Adipocyte (in vitro differentiated cells): Measurements from ENCODE around the gene LTBR.

Source experiments
- DNase-seq: peaks from one replicate; pipeline ENCODE4 v3.0.0-alpha.2; 2015; ENCODE audit warnings: low read depth
- H3K27me3 ChIP-seq: replicated peaks from 2 replicates; pipeline ENCODE4 v1.7.0; 2013; ENCODE audit warnings: mild to moderate bottlenecking, low read length, moderate library complexity; ENCODE audit not compliant: control insufficient read depth, insufficient read depth
- H3K36me3 ChIP-seq: 2 replicates; pipeline ENCODE4 v1.7.0; 2013; ENCODE audit warnings: low read length, mild to moderate bottlenecking, moderate library complexity; ENCODE audit not compliant: control insufficient read depth, insufficient read depth, severe bottlenecking
- H3K4me1 ChIP-seq: 2 replicates; pipeline ENCODE4 v1.7.0; 2013; ENCODE audit warnings: mild to moderate bottlenecking, low read length, moderate library complexity; ENCODE audit not compliant: control insufficient read depth, insufficient read depth
- H3K4me3 ChIP-seq: 2 replicates; pipeline ENCODE4 v1.7.0; 2013; ENCODE audit warnings: mild to moderate bottlenecking, low read length, moderate library complexity
- H3K9ac ChIP-seq: 2 replicates; pipeline ENCODE4 v1.7.0; 2013; ENCODE audit warnings: mild to moderate bottlenecking, low read length, moderate library complexity
- H3K9me3 ChIP-seq: 2 replicates; pipeline ENCODE4 v1.7.0; 2013; ENCODE audit warnings: mild to moderate bottlenecking, low read length, moderate library complexity; ENCODE audit not compliant: control insufficient read depth

The LTBR gene

GRCh38 chr12:6392504-6392903 lies 8.5 kb downstream of the LTBR start:
- no peak for DNase-seq
- H3K4me3 ChIP-seq = no peak overlapping the region
- H3K9me3 ChIP-seq = no peaks in the 10 kb centered on the region
- no peaks in the 10 kb centered on the region for H3K27me3 ChIP-seq
- H3K36me3 ChIP-seq = peaks cover 55% of the 10 kb centered on the region
- peak overlapping the region; percentile 60 for H3K9ac ChIP-seq
- peaks cover 18% of the 10 kb centered on the region for H3K4me1 ChIP-seq

- DNase-seq = no peak
- Histone ChIP-seq H3K36me3 (peaks cover 54% of the 10 kb centered on the region), H3K27me3 (no peaks in the 10 kb centered on the region), H3K9ac (no peak overlapping the region), H3K4me3 (no peak overlapping the region), H3K4me1 (peaks cover 12% of the 10 kb centered on the region), H3K9me3 (no peaks in the 10 kb centered on the region)
These were observed 9.1 kb downstream of the LTBR start for GRCh38 chr12:6393109-6393508.

GRCh38 chr12:6394398-6394797 lies 10.4 kb downstream of the LTBR start:
- Histone ChIP-seq H3K4me1 (peaks cover 4% of the 10 kb centered on the region), H3K9ac (no peak overlapping the region), H3K9me3 (no peaks in the 10 kb centered on the region), H3K27me3 (no peaks in the 10 kb centered on the region), H3K36me3 (peaks cover 42% of the 10 kb centered on the region), H3K4me3 (no peak overlapping the region)
- DNase-seq = no peak

- Histone ChIP-seq H3K36me3 (peaks cover 42% of the 10 kb centered on the region), H3K9ac (no peak overlapping the region), H3K4me3 (no peak overlapping the region), H3K9me3 (no peaks in the 10 kb centered on the region), H3K27me3 (no peaks in the 10 kb centered on the region), H3K4me1 (peaks cover 4% of the 10 kb centered on the region)
- no peak for DNase-seq
These were observed 12.1 kb downstream of the LTBR start for GRCh38 chr12:6396031-6396430.

GRCh38 chr12:6399884-6400644 lies 16.1 kb downstream of the LTBR start:
- Histone ChIP-seq H3K27me3 (no peaks in the 10 kb centered on the region), H3K36me3 (peaks cover 18% of the 10 kb centered on the region), H3K4me1 (peaks cover 4% of the 10 kb centered on the region), H3K4me3 (no peak overlapping the region), H3K9ac (no peak overlapping the region), H3K9me3 (no peaks in the 10 kb centered on the region)
- DNase-seq = no peak

GRCh38 chr12:6404390-6404789 lies 20.4 kb downstream of the LTBR start:
- no peak overlapping the region for H3K4me3 ChIP-seq
- no peaks in the 10 kb centered on the region for H3K27me3 ChIP-seq
- peaks cover 7% of the 10 kb centered on the region for H3K36me3 ChIP-seq
- DNase-seq = no peak
- peaks cover 6% of the 10 kb centered on the region for H3K9me3 ChIP-seq
- no peaks in the 10 kb centered on the region for H3K4me1 ChIP-seq
- no peak overlapping the region for H3K9ac ChIP-seq

- Histone ChIP-seq H3K36me3 (no peaks in the 10 kb centered on the region), H3K27me3 (no peaks in the 10 kb centered on the region), H3K9ac (no peak overlapping the region), H3K9me3 (peaks cover 8% of the 10 kb centered on the region), H3K4me1 (no peaks in the 10 kb centered on the region), H3K4me3 (no peak overlapping the region)
- no peak for DNase-seq
These were observed 22.0 kb downstream of the LTBR start for GRCh38 chr12:6405963-6406362.

- H3K9me3 ChIP-seq = peaks cover 8% of the 10 kb centered on the region
- no peak overlapping the region for H3K4me3 ChIP-seq
- no peak for DNase-seq
- no peaks in the 10 kb centered on the region for H3K4me1 ChIP-seq
- H3K36me3 ChIP-seq = no peaks in the 10 kb centered on the region
- H3K27me3 ChIP-seq = no peaks in the 10 kb centered on the region
- no peak overlapping the region for H3K9ac ChIP-seq
These were observed 23.4 kb downstream of the LTBR start for GRCh38 chr12:6407236-6407954.

GRCh38 chr12:6416596-6416995 lies 32.6 kb downstream of the LTBR start:
- peaks cover 9% of the 10 kb centered on the region for H3K36me3 ChIP-seq
- no peaks in the 10 kb centered on the region for H3K27me3 ChIP-seq
- H3K9ac ChIP-seq = no peak overlapping the region
- no peak for DNase-seq
- peaks cover 9% of the 10 kb centered on the region for H3K4me1 ChIP-seq
- no peaks in the 10 kb centered on the region for H3K9me3 ChIP-seq
- no peak overlapping the region for H3K4me3 ChIP-seq

GRCh38 chr12:6418796-6419195 lies 34.8 kb downstream of the LTBR start:
- H3K4me1 ChIP-seq = peaks cover 11% of the 10 kb centered on the region
- H3K9ac ChIP-seq = no peak overlapping the region

GRCh38 chr12:6420364-6420763 lies 36.4 kb downstream of the LTBR start:
- peaks cover 9% of the 10 kb centered on the region for H3K36me3 ChIP-seq
- peak overlapping the region; percentile 5 for H3K9ac ChIP-seq
- peaks cover 15% of the 10 kb centered on the region for H3K4me1 ChIP-seq
- no peaks in the 10 kb centered on the region for H3K9me3 ChIP-seq
- no peaks in the 10 kb centered on the region for H3K27me3 ChIP-seq
- H3K4me3 ChIP-seq = no peak overlapping the region
- DNase-seq = no peak

More at GRCh38 chr12:6418796-6419195, 34.8 kb downstream of the LTBR start:
- Histone ChIP-seq H3K4me3 (no peak overlapping the region), H3K9me3 (no peaks in the 10 kb centered on the region), H3K36me3 (peaks cover 9% of the 10 kb centered on the region), H3K27me3 (no peaks in the 10 kb centered on the region)
- DNase-seq = no peak
